Activated gamma-delta T cell (primary cell): ENCODE data around the gene LRRC52.
"Not testable (repeated sequence)": the region's sequence is repeated elsewhere in the genome, so short reads cannot be mapped to it uniquely, and the experiment has no call there.

Source experiments
- DNase-seq: peaks from one replicate; lab custom pipeline; 2025; lab: John Stamatoyannopoulos, UW

LRRC52 gene

GRCh38 chr1:165580931-165581871 lies 37.4 kb downstream of the LRRC52 start:
- DNase-seq = no peak

- no peak for DNase-seq
These were observed 38.1 kb downstream of the LRRC52 start for GRCh38 chr1:165581926-165582325.

- no peak for DNase-seq
These were observed 42.6 kb downstream of the LRRC52 start for GRCh38 chr1:165586398-165586797.

- DNase-seq = not testable (repeated sequence)
These were observed 47.6 kb downstream of the LRRC52 start for GRCh38 chr1:165591391-165591790.

- no peak for DNase-seq
These were observed 49.4 kb downstream of the LRRC52 start for GRCh38 chr1:165592945-165593823.

- DNase-seq = no peak
These were observed 51.6 kb downstream of the LRRC52 start for GRCh38 chr1:165595246-165595938.

- peak; percentile 80 for DNase-seq
These were observed 54.3 kb downstream of the LRRC52 start for GRCh38 chr1:165597883-165598675.

GRCh38 chr1:165598676-165599059 lies 54.9 kb downstream of the LRRC52 start:
- DNase-seq = no peak

GRCh38 chr1:165600793-165601192 lies 57.0 kb downstream of the LRRC52 start:
- no peak for DNase-seq

- no peak for DNase-seq
These were observed 60.0 kb downstream of the LRRC52 start for GRCh38 chr1:165603810-165604209.

GRCh38 chr1:165605246-165605645 lies 61.4 kb downstream of the LRRC52 start:
- no peak for DNase-seq

GRCh38 chr1:165606676-165607075 lies 62.9 kb downstream of the LRRC52 start:
- DNase-seq = not testable (repeated sequence)

GRCh38 chr1:165610866-165611265 lies 67.1 kb downstream of the LRRC52 start:
- DNase-seq = no peak

GRCh38 chr1:165612062-165612461 lies 68.3 kb downstream of the LRRC52 start:
- DNase-seq = no peak
